ENCODE measurements around the gene HNF1B. TPM values are rescaled to one million over a fixed set of nuclear protein-coding genes. Genes with fewer than 3 reads are reported as not detected.

The HNF1B gene
- total and polyA plus RNA-seq, 2 donors (not counting 3 experiments of a cell fraction or from before 2014, with no cell fraction given): not detected

DNA sequence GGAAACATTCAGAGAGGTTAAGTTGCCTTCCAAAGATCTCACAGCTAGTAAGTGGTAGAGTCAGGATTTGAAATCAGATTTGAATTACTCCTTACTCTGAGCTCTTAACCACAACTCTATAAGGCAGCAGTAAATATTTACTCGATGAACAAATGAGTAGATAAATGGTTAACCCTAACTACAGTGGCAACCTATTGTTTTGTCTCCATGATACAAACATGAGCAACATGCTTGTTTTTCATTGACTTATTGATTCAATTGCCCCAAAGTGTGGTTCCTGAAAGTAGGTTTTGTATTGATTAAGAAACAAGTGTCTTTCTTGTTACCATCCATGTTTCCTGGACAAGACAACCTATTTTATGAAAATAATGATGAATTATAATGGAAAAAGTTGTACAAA is 66.8 kb downstream of the HNF1B start:
- H3K27me3 ChIP-seq (ENCODE audit: control insufficient read depth in 2 of 2, insufficient read depth in 2 of 2, low read length in 2 of 2): peaks cover 16 to 18% of the 10 kb centered on the region in 2 experiments
- no peaks in the 10 kb centered on the region for H3K79me2 ChIP-seq (ENCODE audit: control insufficient read depth, insufficient read depth, low read length)
- dilution Hi-C loops (cut with MboI; ENCODE audit: extremely low pct_ligation_motif_present, low sequenced_read_pairs) (no loop called here), intact Hi-C loops (cut with micrococcal nuclease) (no loop called here)
- DNase-seq (ENCODE audit: low read depth, low spot score): no peak
- no TSS peak for BruUV-seq (replicated peaks)
- TF ChIP-seq GATA2 (IDR thresholded peaks at IDR 0.05; ENCODE audit: insufficient read depth, insufficient read length, low read depth, low read length) (no peak), POLR2A (IDR thresholded peaks at IDR 0.05; ENCODE audit: low read depth, low read length) (no peak), CTCF (IDR thresholded peaks at IDR 0.05; ENCODE audit: extremely low read depth in 1 of 2, insufficient read depth in 1 of 2, low read depth in 1 of 2, low read length in 2 of 2) (no peak), MYC (IDR thresholded peaks at IDR 0.05; ENCODE audit: low read depth, low read length) (no peak), EZH2 (IDR thresholded peaks at IDR 0.05; ENCODE audit: borderline replicate concordance, low read depth, low read length, severe bottlenecking) (no peak), POLR2AphosphoS5 (IDR thresholded peaks at IDR 0.05; ENCODE audit: insufficient read depth, low read depth, low read length) (no peak), FOS (IDR thresholded peaks at IDR 0.05; ENCODE audit: borderline replicate concordance, insufficient read depth, low read length) (no peak), JUN (IDR thresholded peaks at IDR 0.05; ENCODE audit: borderline replicate concordance, insufficient read depth, insufficient read length, low read depth) (no peak)
- TF ChIP-seq, protein P1, sequence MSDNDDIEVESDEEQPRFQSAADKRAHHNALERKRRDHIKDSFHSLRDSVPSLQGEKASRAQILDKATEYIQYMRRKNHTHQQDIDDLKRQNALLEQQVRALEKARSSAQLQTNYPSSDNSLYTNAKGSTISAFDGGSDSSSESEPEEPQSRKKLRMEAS (IDR thresholded peaks at IDR 0.05; ENCODE audit: insufficient read depth, insufficient read length): no peak
- H3K9me3 ChIP-seq (replicated peaks; ENCODE audit: control insufficient read depth, insufficient read depth, low read length): no peaks in the 10 kb centered on the region
- H2AFZ ChIP-seq (ENCODE audit: low read depth, low read length): no peak overlapping the region
- H3K4me3 ChIP-seq (replicated peaks in 1 of 3; ENCODE audit: insufficient read depth in 1 of 3, low read depth in 1 of 3, low read length in 3 of 3): no peak overlapping the region
- no peaks in the 10 kb centered on the region for H3K9me1 ChIP-seq (replicated peaks; ENCODE audit: control insufficient read depth, extremely low read depth, insufficient read depth, low read length)
- no peaks in the 10 kb centered on the region for H4K20me1 ChIP-seq (replicated peaks; ENCODE audit: control insufficient read depth, extremely low read depth, insufficient read depth, low read length)
- CTCF ChIA-PET: no interaction called here
- no peak overlapping the region for H3K4me2 ChIP-seq (ENCODE audit: insufficient read depth, low read length)
- no peaks in the 10 kb centered on the region for H3K36me3 ChIP-seq (ENCODE audit: control insufficient read depth in 2 of 2, extremely low read depth in 1 of 2, insufficient read depth in 2 of 2, low read length in 2 of 2)
- H3K9ac ChIP-seq (replicated peaks; ENCODE audit: extremely low read depth, insufficient read depth, low read length): no peak overlapping the region
- POLR2A ChIA-PET: no interaction called here
- no peak for FAIRE-seq
- H3K27ac ChIP-seq (ENCODE audit: insufficient read depth, low read depth, low read length): no peak overlapping the region
- H3K4me1 ChIP-seq (ENCODE audit: control insufficient read depth, extremely low read depth, insufficient read depth, low read length): no peaks in the 10 kb centered on the region

All from endothelial cell of umbilical vein (primary cell).